HepG2 (cell line): ENCODE data around the gene HERC5. TPM values are rescaled to one million over a fixed set of nuclear protein-coding genes. Genes with fewer than 3 reads are reported as not detected.

ENCODE experiments used
- CHD2 ChIP-seq: IDR thresholded peaks from 2 replicates; pipeline ENCODE4 v1.6.1; 2011; ENCODE audit warnings: low read depth, low read length, improper control_type of control experiment
- FIP1L1 ChIP-seq: fragments of 200-400 bp; formaldehyde crosslinking; IDR thresholded peaks from 2 replicates; pipeline ENCODE4 v1.6.1; 2018; ENCODE audit warnings: low read depth, mild to moderate bottlenecking, low read length, moderate library complexity, borderline replicate concordance; ENCODE audit not compliant: insufficient read depth
- FOXA1 ChIP-seq, 2 experiments: fragments of 450-650 bp in 1 of 2; sonication (generic) in 1 of 2; formaldehyde crosslinking in 1 of 2; IDR thresholded peaks; 2 replicates each; pipeline versions ENCODE4 v1.4.0 to v1.6.1; 2016 to 2020; ENCODE audit warnings: missing genetic modification reagents in 1 of 2
- FOXJ3 ChIP-seq: sonication (generic); formaldehyde crosslinking; IDR thresholded peaks from 2 replicates; pipeline ENCODE4 v1.4.0; 2020; ENCODE audit warnings: missing genetic modification reagents, mild to moderate bottlenecking, borderline replicate concordance
- MBNL3 ChIP-seq: fragments of 250-450 bp; sonication (Bioruptor Pico); conservative IDR thresholded peaks from 2 replicates; pipeline ENCODE4 v1.8.0; 2022; ENCODE audit warnings: mild to moderate bottlenecking, inconsistent platforms
- MIXL1 ChIP-seq: IDR thresholded peaks from 2 replicates; pipeline ENCODE4 v1.6.1; 2016
- SMARCE1 ChIP-seq: fragments of 450-650 bp; IDR thresholded peaks from 2 replicates; pipeline ENCODE4 v1.6.1; 2017; ENCODE audit warnings: borderline replicate concordance
- SOX6 ChIP-seq, 2 experiments: fragments of 450-650 bp in 1 of 2; sonication (generic) in 1 of 2; formaldehyde crosslinking in 1 of 2; IDR thresholded peaks; 2 replicates each; pipeline versions ENCODE4 v1.4.0 to v1.6.1; 2017 to 2020; ENCODE audit warnings: antibody characterized with exemption in 1 of 2, mild to moderate bottlenecking in 1 of 2, missing genetic modification reagents in 1 of 2
- SSRP1 ChIP-seq: IDR thresholded peaks from 2 replicates; pipeline ENCODE4 v1.6.1; 2016; ENCODE audit warnings: control low read depth
- WIZ ChIP-seq: sonication (generic); formaldehyde crosslinking; IDR thresholded peaks from 2 replicates; pipeline ENCODE4 v1.5.1; 2020; ENCODE audit warnings: mild to moderate bottlenecking, missing genetic modification reagents
- ZNF431 ChIP-seq: sonication (generic); formaldehyde crosslinking; IDR thresholded peaks from 2 replicates; pipeline ENCODE4 v1.9.0; 2022; ENCODE audit warnings: missing genetic modification reagents, low read depth, mild to moderate bottlenecking, borderline replicate concordance
- ZNF547 ChIP-seq: sonication (generic); formaldehyde crosslinking; IDR thresholded peaks from 2 replicates; pipeline ENCODE4 v1.5.1; 2020; ENCODE audit warnings: mild to moderate bottlenecking, missing genetic modification reagents
- ZNF652 ChIP-seq: IDR thresholded peaks from 2 replicates; pipeline ENCODE4 v1.6.1; 2016; ENCODE audit warnings: low read depth, borderline replicate concordance
- ZNF761 ChIP-seq: sonication (generic); formaldehyde crosslinking; conservative IDR thresholded peaks from 2 replicates; pipeline ENCODE4 v1.4.0; 2020; ENCODE audit warnings: mild to moderate bottlenecking, missing genetic modification reagents
- ZNF776 ChIP-seq: sonication (generic); formaldehyde crosslinking; IDR thresholded peaks from 2 replicates; pipeline ENCODE4 v1.4.0; 2020; ENCODE audit warnings: mild to moderate bottlenecking, missing genetic modification reagents
- ZNF777 ChIP-seq: sonication (generic); formaldehyde crosslinking; IDR thresholded peaks from 2 replicates; pipeline ENCODE4 v1.4.0; 2020; ENCODE audit warnings: missing genetic modification reagents
- polyA plus RNA-seq, 8 experiments: library from polyadenylated mRNA; depleted of rRNA in 3 of 8; stranded (reverse) in 7 of 8; unstranded in 1 of 8; fragments of >200 nt; fragmentation: Illumina TruSeq in 4 of 8; extraction: Trizol in 4 of 8; gene quantifications; 2 replicates each; pipeline versions ENCODE4 v1.2.1 to v1.2.3, GENCODE V29; 2011 to 2016; ENCODE audit warnings: low read depth in 4 of 8, missing spikeins in 1 of 8, mixed read lengths in 1 of 8; ENCODE audit not compliant: insufficient read depth in 1 of 8
- total RNA-seq, 5 experiments: library from RNA; depleted of rRNA; stranded (reverse); fragments of >200 nt; fragmentation: Illumina TruSeq; extraction: Trizol; gene quantifications; 2 replicates each; pipeline ENCODE4 v1.2.3, GENCODE V29; 2016; ENCODE audit warnings: low read depth in 1 of 5
- TF ChIP-seq, protein P1 (sequence below): sonication (generic); formaldehyde crosslinking; conservative IDR thresholded peaks from 2 replicates; pipeline ENCODE4 v1.4.0; 2020; ENCODE audit warnings: missing genetic modification reagents
- TF ChIP-seq, protein P2 (sequence below): sonication (generic); formaldehyde crosslinking; IDR thresholded peaks from 2 replicates; pipeline ENCODE4 v1.4.0; 2020; ENCODE audit warnings: missing genetic modification reagents
- TF ChIP-seq, protein P3 (sequence below): sonication (generic); formaldehyde crosslinking; IDR thresholded peaks from 2 replicates; pipeline ENCODE4 v1.4.0; 2020; ENCODE audit warnings: missing genetic modification reagents, borderline replicate concordance
- TF ChIP-seq, protein P4 (sequence below): sonication (generic); formaldehyde crosslinking; IDR thresholded peaks from 2 replicates; pipeline ENCODE4 v1.8.0; 2023; ENCODE audit warnings: mild to moderate bottlenecking, missing genetic modification reagents

Gene HERC5
- total and polyA plus RNA-seq, 2 of the 13 experiments (the other 11 are each of a cell fraction or from before 2014, with no cell fraction given): 0.13 to 0.33 TPM

DNA sequence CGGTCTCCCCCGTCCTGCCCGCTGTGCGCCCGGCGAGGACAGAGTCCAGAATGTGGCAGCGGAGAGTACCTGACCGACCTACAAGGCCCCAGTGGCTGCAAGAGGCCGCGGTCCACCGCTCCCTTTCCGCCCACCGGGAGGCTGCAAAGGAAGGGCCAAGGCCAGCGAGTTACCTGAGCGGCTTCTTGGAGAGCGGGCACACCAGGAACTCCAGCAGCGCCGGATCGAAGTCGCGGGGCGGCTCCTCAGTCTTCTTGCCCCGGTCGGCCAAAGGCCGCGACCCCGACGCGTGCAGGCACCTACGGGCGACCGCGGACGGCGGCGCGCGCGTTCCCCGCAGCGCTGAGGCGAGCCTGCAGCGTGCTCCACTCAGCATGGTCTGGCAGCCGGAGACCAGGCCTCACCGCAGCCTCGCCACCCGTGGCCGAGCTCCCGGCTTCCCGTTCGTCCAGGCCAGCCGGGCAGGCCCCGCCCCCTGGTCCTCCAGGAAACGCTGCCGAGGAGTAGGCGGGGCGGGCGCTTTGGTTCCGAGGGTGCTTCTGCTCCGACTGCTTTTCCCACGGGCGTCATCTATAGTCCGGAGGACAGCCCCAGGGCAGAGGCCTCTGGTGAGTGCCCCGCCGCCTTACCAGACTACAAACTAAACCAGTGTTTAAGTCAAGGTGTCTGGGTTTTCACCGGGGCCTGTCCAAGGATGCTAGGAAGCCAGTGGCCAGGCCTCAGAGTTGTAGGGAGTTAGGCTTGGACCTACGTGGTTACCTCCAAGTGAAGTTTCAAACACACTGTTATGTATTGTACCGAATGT is 66.6 kb downstream of the HERC5 start, which contains the start of gene PYURF (continued):
- no peak for TF ChIP-seq MBNL3 (CRISPR knock-in tag)
- no peak for TF ChIP-seq SOX6 (IDR thresholded peaks at IDR 0.05)
- TF ChIP-seq SOX6 (CRISPR knock-in tag; IDR thresholded peaks at IDR 0.05): peak; percentile 77
- no peak for TF ChIP-seq SMARCE1
- TF ChIP-seq, protein P1, sequence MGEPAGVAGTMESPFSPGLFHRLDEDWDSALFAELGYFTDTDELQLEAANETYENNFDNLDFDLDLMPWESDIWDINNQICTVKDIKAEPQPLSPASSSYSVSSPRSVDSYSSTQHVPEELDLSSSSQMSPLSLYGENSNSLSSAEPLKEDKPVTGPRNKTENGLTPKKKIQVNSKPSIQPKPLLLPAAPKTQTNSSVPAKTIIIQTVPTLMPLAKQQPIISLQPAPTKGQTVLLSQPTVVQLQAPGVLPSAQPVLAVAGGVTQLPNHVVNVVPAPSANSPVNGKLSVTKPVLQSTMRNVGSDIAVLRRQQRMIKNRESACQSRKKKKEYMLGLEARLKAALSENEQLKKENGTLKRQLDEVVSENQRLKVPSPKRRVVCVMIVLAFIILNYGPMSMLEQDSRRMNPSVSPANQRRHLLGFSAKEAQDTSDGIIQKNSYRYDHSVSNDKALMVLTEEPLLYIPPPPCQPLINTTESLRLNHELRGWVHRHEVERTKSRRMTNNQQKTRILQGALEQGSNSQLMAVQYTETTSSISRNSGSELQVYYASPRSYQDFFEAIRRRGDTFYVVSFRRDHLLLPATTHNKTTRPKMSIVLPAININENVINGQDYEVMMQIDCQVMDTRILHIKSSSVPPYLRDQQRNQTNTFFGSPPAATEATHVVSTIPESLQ (CRISPR knock-in tag): no peak
- no peak for TF ChIP-seq ZNF652
- no peak for TF ChIP-seq FOXJ3 (CRISPR knock-in tag)
- TF ChIP-seq, protein P2, sequence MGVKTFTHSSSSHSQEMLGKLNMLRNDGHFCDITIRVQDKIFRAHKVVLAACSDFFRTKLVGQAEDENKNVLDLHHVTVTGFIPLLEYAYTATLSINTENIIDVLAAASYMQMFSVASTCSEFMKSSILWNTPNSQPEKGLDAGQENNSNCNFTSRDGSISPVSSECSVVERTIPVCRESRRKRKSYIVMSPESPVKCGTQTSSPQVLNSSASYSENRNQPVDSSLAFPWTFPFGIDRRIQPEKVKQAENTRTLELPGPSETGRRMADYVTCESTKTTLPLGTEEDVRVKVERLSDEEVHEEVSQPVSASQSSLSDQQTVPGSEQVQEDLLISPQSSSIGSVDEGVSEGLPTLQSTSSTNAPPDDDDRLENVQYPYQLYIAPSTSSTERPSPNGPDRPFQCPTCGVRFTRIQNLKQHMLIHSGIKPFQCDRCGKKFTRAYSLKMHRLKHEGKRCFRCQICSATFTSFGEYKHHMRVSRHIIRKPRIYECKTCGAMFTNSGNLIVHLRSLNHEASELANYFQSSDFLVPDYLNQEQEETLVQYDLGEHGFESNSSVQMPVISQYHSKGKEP (CRISPR knock-in tag): 0 out of 2 replicates have a peak, but pooled peaks have one; percentile 56
- peak; percentile 96; the same call in 1 of the 2 replicates for TF ChIP-seq ZNF776 (CRISPR knock-in tag)
- peak; percentile 77; the same call in 1 of the 2 replicates for TF ChIP-seq ZNF761 (CRISPR knock-in tag)
- peak; percentile 88; the same call in 1 of the 2 replicates for TF ChIP-seq ZNF547 (CRISPR knock-in tag)
- peak; percentile 81 for TF ChIP-seq WIZ (CRISPR knock-in tag)
- TF ChIP-seq, protein P3, sequence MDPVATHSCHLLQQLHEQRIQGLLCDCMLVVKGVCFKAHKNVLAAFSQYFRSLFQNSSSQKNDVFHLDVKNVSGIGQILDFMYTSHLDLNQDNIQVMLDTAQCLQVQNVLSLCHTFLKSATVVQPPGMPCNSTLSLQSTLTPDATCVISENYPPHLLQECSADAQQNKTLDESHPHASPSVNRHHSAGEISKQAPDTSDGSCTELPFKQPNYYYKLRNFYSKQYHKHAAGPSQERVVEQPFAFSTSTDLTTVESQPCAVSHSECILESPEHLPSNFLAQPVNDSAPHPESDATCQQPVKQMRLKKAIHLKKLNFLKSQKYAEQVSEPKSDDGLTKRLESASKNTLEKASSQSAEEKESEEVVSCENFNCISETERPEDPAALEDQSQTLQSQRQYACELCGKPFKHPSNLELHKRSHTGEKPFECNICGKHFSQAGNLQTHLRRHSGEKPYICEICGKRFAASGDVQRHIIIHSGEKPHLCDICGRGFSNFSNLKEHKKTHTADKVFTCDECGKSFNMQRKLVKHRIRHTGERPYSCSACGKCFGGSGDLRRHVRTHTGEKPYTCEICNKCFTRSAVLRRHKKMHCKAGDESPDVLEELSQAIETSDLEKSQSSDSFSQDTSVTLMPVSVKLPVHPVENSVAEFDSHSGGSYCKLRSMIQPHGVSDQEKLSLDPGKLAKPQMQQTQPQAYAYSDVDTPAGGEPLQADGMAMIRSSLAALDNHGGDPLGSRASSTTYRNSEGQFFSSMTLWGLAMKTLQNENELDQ (CRISPR knock-in tag): no peak
- no peak for TF ChIP-seq FOXA1 (IDR thresholded peaks at IDR 0.05)
- 0 out of 2 replicates have a peak, but pooled peaks have one; percentile 29 for TF ChIP-seq FOXA1 (CRISPR knock-in tag; IDR thresholded peaks at IDR 0.05)
- no peak for TF ChIP-seq FIP1L1
- TF ChIP-seq, protein P4, sequence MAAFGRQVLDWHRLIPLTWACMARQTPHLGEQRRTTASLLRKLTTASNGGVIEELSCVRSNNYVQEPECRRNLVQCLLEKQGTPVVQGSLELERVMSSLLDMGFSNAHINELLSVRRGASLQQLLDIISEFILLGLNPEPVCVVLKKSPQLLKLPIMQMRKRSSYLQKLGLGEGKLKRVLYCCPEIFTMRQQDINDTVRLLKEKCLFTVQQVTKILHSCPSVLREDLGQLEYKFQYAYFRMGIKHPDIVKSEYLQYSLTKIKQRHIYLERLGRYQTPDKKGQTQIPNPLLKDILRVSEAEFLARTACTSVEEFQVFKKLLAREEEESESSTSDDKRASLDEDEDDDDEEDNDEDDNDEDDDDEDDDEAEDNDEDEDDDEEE: no peak
- TF ChIP-seq CHD2: 0 out of 2 replicates have a peak, but pooled peaks have one; percentile 23
- peak; percentile 74; the same call in 1 of the 2 replicates for TF ChIP-seq ZNF431 (CRISPR knock-in tag)
- TF ChIP-seq ZNF777: peak; percentile 81; the same call in 1 of the 2 replicates
- peak; percentile 65; the same call in 1 of the 2 replicates for TF ChIP-seq MIXL1 (CRISPR knock-in tag)
- no peak for TF ChIP-seq SSRP1 (CRISPR knock-in tag)
